Immature natural killer cell (primary cell): ENCODE data around the gene REXO2. TPM values are rescaled to one million over a fixed set of nuclear protein-coding genes. Genes with fewer than 3 reads are reported as not detected.

Source experiments
- DNase-seq, 3 donors: peaks; one replicate each; pipeline ENCODE4 v3.0.0; 2022; ENCODE audit warnings: mixed read lengths in 1 of 3
- H3K27ac Mint-ChIP-seq, 6 donors: one replicate each; pipeline ENCODE4 v1.8.0; 2020; ENCODE audit warnings: mixed read lengths in 6 of 6, mild to moderate bottlenecking in 5 of 6, inconsistent platforms in 4 of 6, moderate library complexity in 3 of 6
- H3K27me3 Mint-ChIP-seq, 3 donors: one replicate each; pipeline ENCODE4 v1.8.0; 2020 to 2021; ENCODE audit warnings: low read depth in 3 of 3, mild to moderate bottlenecking in 3 of 3, mixed read lengths in 3 of 3, moderate library complexity in 3 of 3, inconsistent platforms in 1 of 3
- H3K36me3 Mint-ChIP-seq, 3 donors: one replicate each; pipeline ENCODE4 v1.8.0; 2020; ENCODE audit warnings: mixed read lengths in 3 of 3, inconsistent platforms in 2 of 3, mild to moderate bottlenecking in 2 of 3
- H3K4me1 Mint-ChIP-seq, 2 donors: one replicate each; pipeline ENCODE4 v1.8.0; 2020; ENCODE audit warnings: inconsistent platforms in 2 of 2, mild to moderate bottlenecking in 2 of 2, mixed read lengths in 2 of 2, moderate library complexity in 1 of 2
- H3K4me3 Mint-ChIP-seq, 5 donors: one replicate each; pipeline ENCODE4 v1.8.0; 2020; ENCODE audit warnings: mild to moderate bottlenecking in 5 of 5, mixed read lengths in 5 of 5, inconsistent platforms in 3 of 5, moderate library complexity in 3 of 5
- H3K9me3 Mint-ChIP-seq, 6 donors: one replicate each; pipeline ENCODE4 v1.8.0; 2020; ENCODE audit warnings: mild to moderate bottlenecking in 6 of 6, mixed read lengths in 6 of 6, inconsistent platforms in 4 of 6, moderate library complexity in 3 of 6
- polyA plus RNA-seq, 3 donors: library from polyadenylated mRNA; unstranded; fragments of 300-500 nt; fragmentation: Illumina TruSeq; gene quantifications; one replicate each; pipeline ENCODE4 v1.2.3, GENCODE V29; 2021

Gene REXO2
- polyA plus RNA-seq, 3 donors from 2014 or later: 45.5 to 49.4 (median 45.9) TPM

GRCh38 chr11:114416441-114416961 lies 22.8 kb upstream of the REXO2 start:
- no peak overlapping the region for H3K4me3 Mint-ChIP-seq
- DNase-seq: no peak
- no peaks in the 10 kb centered on the region for H3K4me1 Mint-ChIP-seq
- no peaks in the 10 kb centered on the region for H3K9me3 Mint-ChIP-seq
- no peaks in the 10 kb centered on the region for H3K27me3 Mint-ChIP-seq
- peaks cover 9 to 18% (median 12%) of the 10 kb centered on the region in 3 donors for H3K36me3 Mint-ChIP-seq
- no peak overlapping the region for H3K27ac Mint-ChIP-seq

GRCh38 chr11:114426280-114426679 lies 13.0 kb upstream of the REXO2 start:
- H3K27ac Mint-ChIP-seq: no peak overlapping the region
- no peak for DNase-seq
- no peak overlapping the region for H3K4me3 Mint-ChIP-seq

GRCh38 chr11:114430290-114430689 lies 9.0 kb upstream of the REXO2 start:
- no peak for DNase-seq
- H3K9me3 Mint-ChIP-seq: no peaks in the 10 kb centered on the region
- H3K4me1 Mint-ChIP-seq: no peaks in the 10 kb centered on the region
- no peak overlapping the region for H3K4me3 Mint-ChIP-seq
- H3K27ac Mint-ChIP-seq: no peak overlapping the region
- H3K36me3 Mint-ChIP-seq: no peaks in the 10 kb centered on the region
- peaks cover 0 to 5% (median 3%) of the 10 kb centered on the region in 3 donors for H3K27me3 Mint-ChIP-seq

More at GRCh38 chr11:114426280-114426679, 13.0 kb upstream of the REXO2 start:
- Mint-ChIP-seq H3K36me3 (peaks cover 0 to 6% (median 5%) of the 10 kb centered on the region in 3 donors), H3K4me1 (no peaks in the 10 kb centered on the region), H3K27me3 (peaks cover 0 to 2% (median 0%) of the 10 kb centered on the region in 3 donors), H3K9me3 (peaks cover 0 to 2% (median 0%) of the 10 kb centered on the region in 6 donors)

GRCh38 chr11:114432893-114433292 lies 6.4 kb upstream of the REXO2 start:
- Mint-ChIP-seq H3K27ac (no peak overlapping the region), H3K4me1 (peaks cover 0 to under 1% of the 10 kb centered on the region in 2 donors), H3K27me3 (peaks cover 0 to 5% (median 3%) of the 10 kb centered on the region in 3 donors), H3K4me3 (no peak overlapping the region), H3K36me3 (no peaks in the 10 kb centered on the region), H3K9me3 (no peaks in the 10 kb centered on the region)
- no peak for DNase-seq

GRCh38 chr11:114433376-114433775 lies 5.9 kb upstream of the REXO2 start:
- Mint-ChIP-seq H3K4me3 (no peak overlapping the region), H3K27me3 (peaks cover 0 to 5% (median 3%) of the 10 kb centered on the region in 3 donors), H3K36me3 (no peaks in the 10 kb centered on the region), H3K27ac (no peak overlapping the region), H3K9me3 (no peaks in the 10 kb centered on the region), H3K4me1 (peaks cover 0 to 2% of the 10 kb centered on the region in 2 donors)
- no peak for DNase-seq

GRCh38 chr11:114438303-114438702 lies 964 bp upstream of the REXO2 start:
- peak overlapping the region in 1 of 6 donors; percentile 93 for H3K27ac Mint-ChIP-seq
- H3K36me3 Mint-ChIP-seq: peaks cover 0 to under 1% (median 0%) of the 10 kb centered on the region in 3 donors
- H3K9me3 Mint-ChIP-seq: no peaks in the 10 kb centered on the region
- DNase-seq: no peak
- peaks cover 7 to 12% (median 10%) of the 10 kb centered on the region in 3 donors for H3K27me3 Mint-ChIP-seq
- H3K4me3 Mint-ChIP-seq: peak overlapping the region in 3 of 5 donors; percentile 90 to 97 (median 97)
- H3K4me1 Mint-ChIP-seq: peaks cover 29 to 39% of the 10 kb centered on the region in 2 donors

GRCh38 chr11:114440121-114440860 lies 1.0 kb downstream of the REXO2 start:
- Mint-ChIP-seq H3K27ac (peak overlapping the region; percentile 51 to 93 (median 81)), H3K36me3 (peaks cover 0 to 14% (median 0%) of the 10 kb centered on the region in 3 donors), H3K27me3 (peaks cover 7% of the 10 kb centered on the region in 3 donors), H3K9me3 (no peaks in the 10 kb centered on the region), H3K4me3 (peak overlapping the region; percentile 90 to 97 (median 97)), H3K4me1 (peaks cover 29 to 39% of the 10 kb centered on the region in 2 donors)
- no peak for DNase-seq

GRCh38 chr11:114440971-114441763 lies 1.9 kb downstream of the REXO2 start:
- peak overlapping the region in 2 of 5 donors; percentile 38 to 45 for H3K4me3 Mint-ChIP-seq
- H3K36me3 Mint-ChIP-seq: peaks cover 1 to 17% (median 1%) of the 10 kb centered on the region in 3 donors
- no peak for DNase-seq
- H3K4me1 Mint-ChIP-seq: peaks cover 29 to 39% of the 10 kb centered on the region in 2 donors
- no peaks in the 10 kb centered on the region for H3K9me3 Mint-ChIP-seq
- H3K27me3 Mint-ChIP-seq: peaks cover 7% of the 10 kb centered on the region in 3 donors
- H3K27ac Mint-ChIP-seq: peak overlapping the region in 1 of 6 donors; percentile 21

GRCh38 chr11:114441921-114442320 lies 2.7 kb downstream of the REXO2 start:
- Mint-ChIP-seq H3K27ac (no peak overlapping the region), H3K36me3 (peaks cover 7 to 23% (median 7%) of the 10 kb centered on the region in 3 donors), H3K27me3 (peaks cover 7% of the 10 kb centered on the region in 3 donors), H3K4me3 (no peak overlapping the region), H3K4me1 (peaks cover 29 to 39% of the 10 kb centered on the region in 2 donors), H3K9me3 (peaks cover 0 to 2% (median 0%) of the 10 kb centered on the region in 6 donors)
- DNase-seq: no peak

GRCh38 chr11:114442536-114442935 lies 3.3 kb downstream of the REXO2 start:
- Mint-ChIP-seq H3K36me3 (peaks cover 10 to 28% (median 11%) of the 10 kb centered on the region in 3 donors), H3K4me3 (no peak overlapping the region), H3K4me1 (peaks cover 29 to 39% of the 10 kb centered on the region in 2 donors), H3K27me3 (peaks cover 7% of the 10 kb centered on the region in 3 donors), H3K9me3 (peaks cover 0 to 2% (median 0%) of the 10 kb centered on the region in 6 donors), H3K27ac (no peak overlapping the region)
- no peak for DNase-seq

GRCh38 chr11:114447444-114447843 lies 8.2 kb downstream of the REXO2 start:
- no peak for DNase-seq
- H3K36me3 Mint-ChIP-seq: peaks cover 14 to 49% (median 32%) of the 10 kb centered on the region in 3 donors
- H3K9me3 Mint-ChIP-seq: peaks cover 0 to 2% (median 0%) of the 10 kb centered on the region in 6 donors
- H3K27ac Mint-ChIP-seq: peak overlapping the region in 1 of 6 donors; percentile 4
- H3K4me3 Mint-ChIP-seq: no peak overlapping the region
- H3K27me3 Mint-ChIP-seq: no peaks in the 10 kb centered on the region
- H3K4me1 Mint-ChIP-seq: peaks cover 0 to under 1% of the 10 kb centered on the region in 2 donors

GRCh38 chr11:114447892-114448291 lies 8.6 kb downstream of the REXO2 start:
- DNase-seq: no peak
- peaks cover 0 to 2% (median 0%) of the 10 kb centered on the region in 6 donors for H3K9me3 Mint-ChIP-seq
- H3K36me3 Mint-ChIP-seq: peaks cover 14 to 49% (median 32%) of the 10 kb centered on the region in 3 donors
- H3K27ac Mint-ChIP-seq: no peak overlapping the region
- H3K4me1 Mint-ChIP-seq: no peaks in the 10 kb centered on the region
- H3K4me3 Mint-ChIP-seq: no peak overlapping the region
- H3K27me3 Mint-ChIP-seq: no peaks in the 10 kb centered on the region

GRCh38 chr11:114448749-114449482 lies 9.6 kb downstream of the REXO2 start:
- H3K27me3 Mint-ChIP-seq: no peaks in the 10 kb centered on the region
- peaks cover 0 to 2% (median 0%) of the 10 kb centered on the region in 6 donors for H3K9me3 Mint-ChIP-seq
- no peak overlapping the region for H3K27ac Mint-ChIP-seq
- H3K36me3 Mint-ChIP-seq: peaks cover 14 to 45% (median 32%) of the 10 kb centered on the region in 3 donors
- H3K4me3 Mint-ChIP-seq: no peak overlapping the region
- H3K4me1 Mint-ChIP-seq: no peaks in the 10 kb centered on the region
- DNase-seq: no peak
